GM12892 (cell line): Measurements from ENCODE around the gene RELN.

Source experiments
- POLR2AphosphoS5 ChIP-seq: IDR thresholded peaks from 2 replicates; pipeline ENCODE4 v1.6.1; 2011; ENCODE audit warnings: low read depth, low read length, control low read depth
- TAF1 ChIP-seq: IDR thresholded peaks from 2 replicates; pipeline ENCODE4 v1.6.1; 2011; ENCODE audit warnings: low read depth, mild to moderate bottlenecking, control low read depth, low read length, borderline replicate concordance

DNA sequence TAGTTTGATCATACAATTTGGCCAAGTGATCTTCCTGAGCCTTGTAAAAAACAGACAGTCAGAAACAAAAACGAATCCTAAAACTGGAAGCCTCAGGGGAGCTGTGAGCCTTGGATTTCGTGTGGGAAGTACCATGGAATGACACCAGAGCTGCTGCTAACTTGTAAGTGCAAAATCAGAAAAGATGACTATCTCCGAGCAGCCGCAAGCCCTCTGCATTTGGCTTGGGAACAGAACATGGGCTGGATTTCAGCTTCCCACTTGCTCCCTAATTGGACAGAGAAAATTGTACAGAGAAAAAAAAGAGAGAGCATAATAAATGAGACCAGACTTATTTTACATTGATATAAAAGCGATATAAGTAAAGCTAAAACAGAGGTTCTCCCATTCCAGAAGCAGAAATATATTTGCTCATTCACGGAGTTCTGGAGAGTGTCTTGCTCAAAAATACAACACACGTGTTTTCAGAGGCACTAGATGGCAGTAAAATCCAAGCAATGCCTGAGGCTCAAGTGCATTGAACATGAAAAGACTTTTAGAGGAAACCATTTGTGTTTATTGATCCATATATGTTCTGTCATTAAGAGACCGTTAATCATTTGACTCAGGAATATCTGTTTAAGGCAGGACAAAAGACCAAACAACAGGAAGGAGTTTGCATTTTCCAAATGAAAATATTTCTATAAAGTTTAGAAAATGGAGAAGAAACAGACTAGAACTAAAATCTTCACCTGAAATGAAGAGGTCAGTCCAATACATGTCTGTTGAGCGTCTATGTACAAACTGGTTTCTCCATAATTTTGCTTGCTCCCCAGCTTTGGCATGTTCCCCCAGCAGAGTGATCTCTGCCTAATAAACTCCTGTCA, 465.2 kb downstream of the RELN start:
- no peak for TF ChIP-seq POLR2AphosphoS5
- TF ChIP-seq TAF1, result no peak
